Endothelial cell of umbilical vein (primary cell): ENCODE measurements around the gene ADARB2. TPM values are rescaled to one million over a fixed set of nuclear protein-coding genes. Genes with fewer than 3 reads are reported as not detected.

Source experiments
- BruUV-seq: library from RNA; stranded (reverse); fragments of 400-500 nt; replicated peaks from 2 replicates; lab custom pipeline; 2021; lab: Mats Ljungman, UMichigan
- CTCF ChIA-PET: fragments of 300-600, 350-600 bp; sonication (Branson Sonifier 250); formaldehyde crosslinking; loops from one replicate; lab custom pipeline; 2021; ENCODE audit warnings: antibody characterized with exemption, inconsistent platforms; lab: Charles Lee
- POLR2A ChIA-PET: fragments of 300-600, 350-600 bp; sonication (Branson Sonifier 250); formaldehyde crosslinking; loops from one replicate; lab custom pipeline; 2021; ENCODE audit warnings: antibody characterized with exemption, inconsistent platforms; lab: Charles Lee
- DNase-seq: peaks from one replicate; pipeline ENCODE4 v3.0.0-alpha.2; 2011; ENCODE audit warnings: low read depth, low spot score
- FAIRE-seq: peaks from 2 replicates; lab custom pipeline; 2011; peaks lifted over from hg19 to GRCh38; lab: Jason Lieb, UNC
- H2AFZ ChIP-seq: 2 replicates; pipeline ENCODE4 v1.6.0; 2012; ENCODE audit warnings: low read depth, low read length, control low read depth, inconsistent platforms
- H3K27ac ChIP-seq: 2 replicates; pipeline ENCODE4 v1.5.1; 2011; ENCODE audit warnings: low read depth, mild to moderate bottlenecking, control low read depth, low read length, moderate library complexity; ENCODE audit not compliant: insufficient read depth
- H3K27me3 ChIP-seq, 2 experiments: 2 replicates each; pipeline versions ENCODE4 v1.6.0 to v1.6.1; 2011; ENCODE audit warnings: low read length in 2 of 2, mixed read lengths in 1 of 2; ENCODE audit not compliant: control insufficient read depth in 2 of 2, insufficient read depth in 2 of 2
- H3K36me3 ChIP-seq, 2 experiments: 2 replicates in 1 of 2; 3 replicates in 1 of 2; pipeline ENCODE4 v1.5.1; 2011; ENCODE audit warnings: low read length in 2 of 2, mild to moderate bottlenecking in 1 of 2, moderate library complexity in 1 of 2; ENCODE audit not compliant: control insufficient read depth in 2 of 2, insufficient read depth in 2 of 2; ENCODE audit errors: extremely low read depth in 1 of 2
- H3K4me1 ChIP-seq: 3 replicates; pipeline ENCODE4 v1.5.1; 2011; ENCODE audit warnings: mild to moderate bottlenecking, low read length; ENCODE audit not compliant: control insufficient read depth, insufficient read depth; ENCODE audit errors: extremely low read depth
- H3K4me2 ChIP-seq: 2 replicates; pipeline ENCODE4 v1.6.1; 2011; ENCODE audit warnings: low read length, control low read depth, mixed read lengths; ENCODE audit not compliant: insufficient read depth
- H3K4me3 ChIP-seq, 3 experiments: fragments of 200-600 bp in 1 of 3; sonication (generic), shearing (Covaris generic) in 1 of 3; replicated peaks in 1 of 3; 2 replicates each; pipeline ENCODE4 v1.5.1; 2011 to 2016; ENCODE audit warnings: control low read depth in 3 of 3, low read length in 3 of 3, mild to moderate bottlenecking in 2 of 3, inconsistent platforms in 1 of 3, low read depth in 1 of 3, moderate library complexity in 1 of 3; ENCODE audit not compliant: insufficient read depth in 1 of 3
- H3K79me2 ChIP-seq: 2 replicates; pipeline ENCODE4 v1.6.0; 2012; ENCODE audit warnings: low read length, inconsistent platforms; ENCODE audit not compliant: control insufficient read depth, insufficient read depth
- H3K9ac ChIP-seq: replicated peaks from 2 replicates; pipeline ENCODE3; 2011; ENCODE audit warnings: low read length, control low read depth; ENCODE audit not compliant: insufficient read depth; ENCODE audit errors: extremely low read depth
- H3K9me1 ChIP-seq: replicated peaks from 3 replicates; pipeline ENCODE4 v1.6.0; 2011; ENCODE audit warnings: mild to moderate bottlenecking, low read length; ENCODE audit not compliant: control insufficient read depth, insufficient read depth; ENCODE audit errors: extremely low read depth
- H3K9me3 ChIP-seq: replicated peaks from 2 replicates; pipeline ENCODE4 v1.5.1; 2012; ENCODE audit warnings: low read length, inconsistent platforms; ENCODE audit not compliant: control insufficient read depth, insufficient read depth
- H4K20me1 ChIP-seq: replicated peaks from 2 replicates; pipeline ENCODE3; 2011; ENCODE audit warnings: mild to moderate bottlenecking, low read length; ENCODE audit not compliant: control insufficient read depth, insufficient read depth; ENCODE audit errors: extremely low read depth
- CTCF ChIP-seq, 2 donors: IDR thresholded peaks; 1 replicate in 1 of 2; 2 replicates in 1 of 2; pipeline ENCODE4 v1.5.1; 2011; ENCODE audit warnings: low read length in 2 of 2, mild to moderate bottlenecking in 2 of 2, moderate library complexity in 2 of 2, control low read depth in 1 of 2, inconsistent platforms in 1 of 2, low read depth in 1 of 2; ENCODE audit not compliant: insufficient read depth in 1 of 2; ENCODE audit errors: extremely low read depth in 1 of 2
- EZH2 ChIP-seq: IDR thresholded peaks from 2 replicates; pipeline ENCODE4 v1.6.1; 2012; ENCODE audit warnings: borderline replicate concordance, low read depth, mild to moderate bottlenecking, moderate library complexity, low read length, inconsistent platforms; ENCODE audit not compliant: severe bottlenecking
- FOS ChIP-seq: IDR thresholded peaks from 2 replicates; pipeline ENCODE4 v1.6.1; 2011; ENCODE audit warnings: mild to moderate bottlenecking, low read length, moderate library complexity, borderline replicate concordance; ENCODE audit not compliant: insufficient read depth
- GATA2 ChIP-seq: IDR thresholded peaks from 2 replicates; pipeline ENCODE4 v1.7.0; 2011; ENCODE audit warnings: low read depth, mild to moderate bottlenecking, moderate library complexity, mixed read lengths, low read length; ENCODE audit not compliant: insufficient read length, insufficient read depth
- JUN ChIP-seq: IDR thresholded peaks from 2 replicates; pipeline ENCODE4 v1.6.1; 2011; ENCODE audit warnings: borderline replicate concordance, low read depth; ENCODE audit not compliant: insufficient read length, insufficient read depth
- MAX ChIP-seq: IDR thresholded peaks from 2 replicates; pipeline ENCODE4 v1.6.1; 2011; ENCODE audit not compliant: insufficient read depth, insufficient read length
- MYC ChIP-seq: IDR thresholded peaks from one replicate; pipeline ENCODE4 v1.6.1; 2011; ENCODE audit warnings: mild to moderate bottlenecking, low read depth, low read length
- POLR2A ChIP-seq: IDR thresholded peaks from 2 replicates; pipeline ENCODE4 v1.6.1; 2012; ENCODE audit warnings: low read depth, mild to moderate bottlenecking, control low read depth, low read length
- POLR2AphosphoS5 ChIP-seq: IDR thresholded peaks from 2 replicates; pipeline ENCODE4 v1.6.1; 2012; ENCODE audit warnings: low read depth, mild to moderate bottlenecking, control low read depth, low read length, moderate library complexity; ENCODE audit not compliant: insufficient read depth
- dilution Hi-C: fragments of 300-500 bp; cut with MboI; formaldehyde crosslinking; loops from one replicate; pipeline ENCODE4 v1.15.0; 2019; ENCODE audit warnings: low sequenced_read_pairs; ENCODE audit not compliant: extremely low pct_ligation_motif_present
- intact Hi-C: fragments of 100-400 bp; cut with micrococcal nuclease; formaldehyde crosslinking; loops from one replicate; pipeline ENCODE4 v1.10.0; 2022
- polyA plus RNA-seq, 4 experiments: library from polyadenylated mRNA; depleted of rRNA in 3 of 4; stranded (reverse) in 3 of 4; unstranded in 1 of 4; fragments of >200 nt; gene quantifications; 2 replicates each; pipeline versions ENCODE4 v1.2.1 to v1.2.3, GENCODE V29; 2011 to 2012; ENCODE audit warnings: missing spikeins in 1 of 4
- total RNA-seq: library from RNA; stranded (reverse); gene quantifications from 2 replicates; pipeline ENCODE4 v1.2.3, GENCODE V29; 2021

The ADARB2 gene
- total and polyA plus RNA-seq, 2 donors (not counting 3 experiments of a cell fraction or from before 2014, with no cell fraction given), result not detected

- Histone ChIP-seq H3K27ac (no peak overlapping the region), H3K36me3 (no peaks in the 10 kb centered on the region), H3K4me1 (no peaks in the 10 kb centered on the region), H3K9me1 (no peaks in the 10 kb centered on the region), H3K79me2 (no peaks in the 10 kb centered on the region), H4K20me1 (no peaks in the 10 kb centered on the region), H3K4me3 (no peak overlapping the region), H3K4me2 (no peak overlapping the region), H3K27me3 (no peaks in the 10 kb centered on the region), H2AFZ (no peak overlapping the region), H3K9ac (no peak overlapping the region), H3K9me3 (peaks cover 7% of the 10 kb centered on the region)
- DNase-seq (no peak), FAIRE-seq (no peak)
- BruUV-seq, result no TSS peak
- ChIA-PET POLR2A (no interaction called here), CTCF (no interaction called here)
- intact Hi-C loops (no loop called here), dilution Hi-C loops (no loop called here)
- TF ChIP-seq FOS, result no peak
- no peak for TF ChIP-seq CTCF (IDR thresholded peaks at IDR 0.05; ENCODE audit: extremely low read depth in 1 of 2, insufficient read depth in 1 of 2, low read depth in 1 of 2, low read length in 2 of 2)
- TF ChIP-seq POLR2A, result no peak
- no peak for TF ChIP-seq JUN
- no peak for TF ChIP-seq EZH2
- no peak for TF ChIP-seq POLR2AphosphoS5
- TF ChIP-seq MYC, result no peak
- TF ChIP-seq MAX, result no peak
- TF ChIP-seq GATA2, result no peak
These were observed 94.0 kb downstream of the ADARB2 start for GRCh38 chr10:1643161-1643907.
